Caco-2 (cell line): ENCODE results near the gene CLPSL2. TPM values are rescaled to one million over a fixed set of nuclear protein-coding genes. Genes with fewer than 3 reads are reported as not detected.

ENCODE experiments used
- BruUV-seq: library from RNA; stranded (reverse); fragments of 400-500 nt; replicated peaks from 2 replicates; lab custom pipeline; 2021; lab: Mats Ljungman, UMichigan
- CTCF ChIA-PET: fragments of 300-600 bp; sonication (Branson Sonifier 250); formaldehyde crosslinking; loops from one replicate; lab custom pipeline; 2022; ENCODE audit warnings: antibody characterized with exemption; lab: Charles Lee
- POLR2A ChIA-PET: fragments of 300-600 bp; sonication (Branson Sonifier 250); formaldehyde crosslinking; loops from one replicate; lab custom pipeline; 2022; ENCODE audit warnings: antibody characterized with exemption; lab: Charles Lee
- DNase-seq, 2 experiments: peaks; one replicate each; pipeline versions ENCODE4 v3.0.0 to v3.0.0-alpha.2; 2020 to 2022
- H3K27me3 ChIP-seq: replicated peaks from 2 replicates; pipeline ENCODE4 v1.6.0; 2011; ENCODE audit warnings: low read length; ENCODE audit not compliant: control insufficient read depth, insufficient read depth
- H3K36me3 ChIP-seq: 2 replicates; pipeline ENCODE4 v1.5.1; 2011; ENCODE audit warnings: low read length; ENCODE audit not compliant: control insufficient read depth, insufficient read depth
- H3K4me1 ChIP-seq: fragments of 250-450 bp; sonication (Bioruptor Pico); 2 replicates; pipeline ENCODE4 v1.5.1; 2020; ENCODE audit warnings: mild to moderate bottlenecking
- H3K4me3 ChIP-seq: 2 replicates; pipeline ENCODE4 v1.5.1; 2011; ENCODE audit warnings: low read depth, mild to moderate bottlenecking, control low read depth, low read length
- H3K9me3 ChIP-seq: fragments of 250-450 bp; sonication (Bioruptor Pico); 2 replicates; pipeline ENCODE4 v1.5.1; 2020; ENCODE audit warnings: mild to moderate bottlenecking, moderate library complexity
- H3K27ac Mint-ChIP-seq: one replicate; pipeline ENCODE4 v1.8.0; 2022; ENCODE audit warnings: mixed read lengths; ENCODE audit not compliant: unreplicated experiment
- H3K27me3 Mint-ChIP-seq: one replicate; pipeline ENCODE4 v1.8.0; 2022; ENCODE audit warnings: mixed read lengths; ENCODE audit not compliant: insufficient read depth, unreplicated experiment
- H3K36me3 Mint-ChIP-seq: one replicate; pipeline ENCODE4 v1.8.0; 2022; ENCODE audit warnings: mild to moderate bottlenecking, mixed read lengths; ENCODE audit not compliant: insufficient read depth, unreplicated experiment
- H3K4me1 Mint-ChIP-seq: one replicate; pipeline ENCODE4 v1.8.0; 2022; ENCODE audit warnings: low read depth, mixed read lengths; ENCODE audit not compliant: unreplicated experiment
- H3K4me3 Mint-ChIP-seq: one replicate; pipeline ENCODE4 v1.8.0; 2022; ENCODE audit warnings: mild to moderate bottlenecking, moderate library complexity, mixed read lengths; ENCODE audit not compliant: unreplicated experiment
- H3K9me3 Mint-ChIP-seq: one replicate; pipeline ENCODE4 v1.8.0; 2022; ENCODE audit warnings: mixed read lengths; ENCODE audit not compliant: unreplicated experiment
- CTCF ChIP-seq, 2 experiments: fragments of 200-600 bp in 1 of 2; IDR thresholded peaks; 1 replicate in 1 of 2; 2 replicates in 1 of 2; pipeline versions ENCODE4 v1.5.1 to v1.8.0; 2011 to 2022; ENCODE audit warnings: antibody characterized with exemption in 1 of 2, control low read depth in 1 of 2, inconsistent platforms in 1 of 2, low read depth in 1 of 2, low read length in 1 of 2, mild to moderate bottlenecking in 1 of 2, moderate library complexity in 1 of 2; ENCODE audit not compliant: insufficient read depth in 1 of 2, severe bottlenecking in 1 of 2, unreplicated experiment in 1 of 2
- intact Hi-C: fragments of 100-400 bp; cut with micrococcal nuclease; formaldehyde crosslinking; loops from one replicate; pipeline ENCODE4 v1.10.0; 2022; ENCODE audit not compliant: unreplicated experiment
- total RNA-seq: library from RNA; stranded (reverse); gene quantifications from 2 replicates; pipeline ENCODE4 v1.2.3, GENCODE V29; 2022

The CLPSL2 gene
- total RNA-seq, 1 experiment from 2014 or later, result 2.0 TPM

- no peak overlapping the region for H3K4me3 ChIP-seq
- Mint-ChIP-seq H3K27me3 (peaks cover 6% of the 10 kb centered on the region), H3K9me3 (no peaks in the 10 kb centered on the region), H3K4me3 (no peak overlapping the region), H3K4me1 (no peaks in the 10 kb centered on the region), H3K27ac (no peak overlapping the region), H3K36me3 (no peaks in the 10 kb centered on the region)
- H3K9me3 ChIP-seq, result no peaks in the 10 kb centered on the region; the same call in 1 of the 2 replicates
- ChIA-PET POLR2A (no interaction called here), CTCF (no interaction called here)
- H3K4me1 ChIP-seq, result no peaks in the 10 kb centered on the region
- DNase-seq, result no peak
- intact Hi-C loops, result no loop called here
- no peaks in the 10 kb centered on the region for H3K36me3 ChIP-seq
- no TSS peak for BruUV-seq
- H3K27me3 ChIP-seq, result no peaks in the 10 kb centered on the region
- TF ChIP-seq CTCF (IDR thresholded peaks at IDR 0.05; ENCODE audit: insufficient read depth in 1 of 2, low read depth in 1 of 2, low read length in 1 of 2, severe bottlenecking in 1 of 2, unreplicated experiment in 1 of 2), result no peak
Observed at GRCh38 chr6:35751594-35751993, 24.8 kb upstream of the CLPSL2 start.

- no peak overlapping the region for H3K4me3 ChIP-seq
- no peaks in the 10 kb centered on the region for H3K36me3 ChIP-seq
- Mint-ChIP-seq H3K4me3 (no peak overlapping the region), H3K27me3 (peaks cover 4% of the 10 kb centered on the region), H3K27ac (no peak overlapping the region), H3K9me3 (no peaks in the 10 kb centered on the region), H3K4me1 (no peaks in the 10 kb centered on the region), H3K36me3 (no peaks in the 10 kb centered on the region)
- TF ChIP-seq CTCF (IDR thresholded peaks at IDR 0.05; ENCODE audit: insufficient read depth in 1 of 2, low read depth in 1 of 2, low read length in 1 of 2, severe bottlenecking in 1 of 2, unreplicated experiment in 1 of 2), result no peak
- ChIA-PET POLR2A (no interaction called here), CTCF (no interaction called here)
- no peaks in the 10 kb centered on the region for H3K4me1 ChIP-seq
- no peaks in the 10 kb centered on the region for H3K27me3 ChIP-seq
- no peaks in the 10 kb centered on the region; the same call in 1 of the 2 replicates for H3K9me3 ChIP-seq
- no peak for DNase-seq
- BruUV-seq, result no TSS peak
- intact Hi-C loops, result no loop called here
Observed at GRCh38 chr6:35752330-35752729, 24.1 kb upstream of the CLPSL2 start.

- no peak overlapping the region for H3K4me3 ChIP-seq
- CTCF ChIA-PET, result interaction anchor here (1.2 kb wide), 1 partner anchor 18 kb away, joined by 3 read pairs; the partner anchor contains the start of gene ARMC12
- H3K27me3 ChIP-seq, result no peaks in the 10 kb centered on the region
- DNase-seq, result no peak
- TF ChIP-seq CTCF (IDR thresholded peaks at IDR 0.05; ENCODE audit: insufficient read depth in 1 of 2, low read depth in 1 of 2, low read length in 1 of 2, severe bottlenecking in 1 of 2, unreplicated experiment in 1 of 2), result no peak
- no peaks in the 10 kb centered on the region for H3K4me1 ChIP-seq
- no peaks in the 10 kb centered on the region for H3K9me3 ChIP-seq
- Mint-ChIP-seq H3K27ac (no peak overlapping the region), H3K9me3 (no peaks in the 10 kb centered on the region), H3K36me3 (no peaks in the 10 kb centered on the region), H3K27me3 (peaks cover 4% of the 10 kb centered on the region), H3K4me1 (no peaks in the 10 kb centered on the region), H3K4me3 (no peak overlapping the region)
- intact Hi-C loops, result no loop called here
- POLR2A ChIA-PET, result no interaction called here
- no peaks in the 10 kb centered on the region for H3K36me3 ChIP-seq
- no TSS peak for BruUV-seq
Observed at GRCh38 chr6:35754452-35755277, 21.7 kb upstream of the CLPSL2 start.
